Myocyte (in vitro differentiated cells): Measurements from ENCODE around the gene USP6. TPM values are rescaled to one million over a fixed set of nuclear protein-coding genes. Genes with fewer than 3 reads are reported as not detected.
"Not testable (repeated sequence)": the region's sequence is repeated elsewhere in the genome, so short reads cannot be mapped to it uniquely, and the experiment has no call there.

Source experiments
- DNase-seq: peaks from one replicate; pipeline ENCODE4 v3.0.0-alpha.2; 2012; ENCODE audit warnings: low read depth
- total RNA-seq: library from RNA; depleted of rRNA; stranded (reverse); fragments of >200 nt; gene quantifications from 2 replicates; pipeline ENCODE4 v1.2.3, GENCODE V29; 2014

The USP6 gene
- total RNA-seq, 1 donor from 2014 or later = 0.11 TPM

DNA sequence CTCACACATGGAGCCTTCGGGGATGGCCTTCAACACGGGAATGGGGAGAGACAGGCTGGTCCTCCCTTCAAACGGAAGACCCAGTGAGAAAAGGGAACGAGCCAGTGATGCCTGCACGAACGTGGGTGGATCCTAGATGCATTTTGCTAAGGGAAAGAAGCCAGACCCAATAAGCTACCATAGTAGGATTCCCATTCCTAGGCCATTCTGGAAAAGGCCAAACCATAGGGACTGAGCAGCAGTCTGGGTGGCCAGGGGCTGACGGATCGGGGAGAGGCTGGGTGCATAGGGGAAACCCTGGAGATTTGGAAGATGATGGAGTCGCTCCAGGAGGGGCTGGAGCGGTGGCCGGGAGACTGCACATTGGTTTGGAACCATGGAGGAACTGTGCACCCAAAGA, 18.7 kb downstream of the USP6 start:
- DNase-seq = not testable (repeated sequence)

GRCh38 chr17:5135131-5135712, 19.4 kb downstream of the USP6 start:
- not testable (repeated sequence) for DNase-seq

DNA sequence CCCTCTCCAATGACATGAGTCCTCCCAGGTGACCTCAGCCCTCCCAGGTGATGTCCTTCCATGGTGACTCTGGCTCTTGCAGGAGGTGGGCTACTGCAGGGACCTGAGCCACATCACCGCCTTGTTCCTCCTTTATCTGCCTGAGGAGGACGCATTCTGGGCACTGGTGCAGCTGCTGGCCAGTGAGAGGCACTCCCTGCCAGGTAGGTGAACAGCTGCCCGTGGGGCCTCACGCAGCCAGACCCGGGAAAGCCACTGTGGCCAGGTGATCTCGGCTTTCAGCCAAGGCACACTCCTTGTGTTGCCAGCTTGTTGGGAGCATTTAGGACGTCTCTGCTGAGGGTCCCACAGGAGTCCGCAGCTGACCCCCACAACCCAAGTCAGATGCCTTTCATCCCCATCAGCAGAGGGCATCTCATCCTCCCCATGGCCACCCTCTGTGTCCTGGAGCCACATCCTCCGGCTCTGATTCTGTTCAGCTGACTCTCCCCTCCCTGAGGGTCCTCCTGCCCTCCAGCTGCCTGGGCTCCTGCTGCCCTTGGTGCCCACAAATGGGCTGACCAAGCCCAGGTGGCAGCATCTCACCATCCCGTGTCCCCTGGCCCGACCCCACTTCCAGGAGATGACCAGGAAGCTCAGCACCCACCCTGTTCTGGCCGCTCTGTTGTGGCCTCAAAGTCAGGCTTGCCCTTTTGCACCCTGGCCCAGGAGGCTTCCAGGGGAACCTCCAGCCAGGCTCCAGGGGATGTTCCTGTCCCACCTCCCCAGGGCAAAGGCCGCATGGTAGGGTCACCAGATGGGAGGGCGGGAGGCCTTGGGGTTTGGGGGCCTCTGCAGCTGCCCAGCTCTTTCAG, 20.1 kb downstream of the USP6 start:
- DNase-seq = no peak

GRCh38 chr17:5136580-5137412, 21.0 kb downstream of the USP6 start:
- DNase-seq = not testable (repeated sequence)

DNA sequence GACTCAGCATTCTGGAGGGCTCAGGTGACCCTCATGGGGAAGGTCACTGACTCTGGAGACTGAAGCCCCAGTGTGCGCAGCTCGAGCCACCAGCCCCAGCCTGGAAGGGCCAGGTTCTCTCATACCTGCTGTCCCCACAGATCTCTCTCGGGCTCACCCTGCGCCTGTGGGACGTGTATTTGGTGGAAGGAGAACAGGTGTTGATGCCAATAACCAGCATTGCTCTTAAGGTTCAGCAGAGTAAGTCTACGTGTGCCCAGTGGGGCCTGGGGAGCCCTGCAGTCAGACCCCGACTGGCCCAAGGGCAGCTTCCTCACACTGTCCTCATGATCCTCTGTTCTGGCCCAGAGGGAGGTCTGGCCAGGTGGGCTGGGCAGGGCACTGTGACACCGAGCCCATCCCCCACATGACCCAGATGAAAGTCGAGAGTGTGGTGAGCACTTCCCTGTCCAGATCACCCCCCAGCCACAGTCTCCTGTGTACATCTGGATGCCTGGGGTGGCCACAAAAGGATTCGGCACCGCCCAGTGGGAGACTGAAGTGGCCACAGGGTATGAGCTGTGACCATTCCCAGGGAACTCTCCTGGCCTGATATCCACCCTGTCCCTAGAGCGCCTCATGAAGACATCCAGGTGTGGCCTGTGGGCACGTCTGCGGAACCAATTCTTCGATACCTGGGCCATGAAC, 21.8 kb downstream of the USP6 start:
- DNase-seq = not testable (repeated sequence)

DNA sequence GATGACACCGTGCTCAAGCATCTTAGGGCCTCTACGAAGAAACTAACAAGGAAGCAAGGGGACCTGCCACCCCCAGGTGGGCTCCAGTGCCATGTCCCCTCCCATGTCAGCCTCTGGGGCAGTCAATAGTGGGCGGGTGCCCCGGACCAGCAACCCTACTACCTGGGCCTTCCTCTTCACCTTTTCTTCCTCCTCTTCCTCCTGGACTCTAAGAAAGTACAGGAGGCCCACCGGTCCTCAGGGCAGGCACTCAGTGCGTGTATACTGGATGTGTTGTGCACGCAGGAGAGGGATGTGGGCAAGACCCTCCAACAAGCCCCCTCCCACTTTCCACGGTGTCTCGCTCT, 22.3 kb downstream of the USP6 start:
- not testable (repeated sequence) for DNase-seq

GRCh38 chr17:5138616-5139457, 23.0 kb downstream of the USP6 start:
- no peak for DNase-seq

GRCh38 chr17:5139458-5139732, 23.6 kb downstream of the USP6 start:
- no peak for DNase-seq

DNA sequence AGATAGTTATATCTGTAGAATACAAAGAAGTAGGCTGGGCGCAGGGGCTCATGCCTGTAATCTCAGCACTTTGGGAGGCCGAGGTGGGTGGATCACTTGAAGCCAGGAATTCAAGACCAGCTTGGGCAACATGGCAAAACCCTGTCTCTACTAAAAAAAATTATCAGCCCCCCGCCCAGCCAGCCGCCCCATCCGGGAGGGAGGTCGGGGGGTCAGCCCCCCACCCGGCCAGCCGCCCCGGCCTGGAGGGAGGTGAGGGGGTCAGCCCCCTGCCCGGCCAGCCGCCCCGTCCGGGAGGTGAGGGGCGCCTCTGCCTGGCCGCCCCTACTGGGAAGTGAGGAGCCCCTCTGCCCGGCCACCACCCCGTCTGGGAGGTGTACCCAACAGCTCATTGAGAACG, 27.0 kb downstream of the USP6 start:
- DNase-seq = not testable (repeated sequence)

- not testable (repeated sequence) for DNase-seq
Observed at GRCh38 chr17:5146122-5146521, 30.3 kb downstream of the USP6 start.

GRCh38 chr17:5160702-5161101, 44.9 kb downstream of the USP6 start:
- DNase-seq = not testable (repeated sequence)

DNA sequence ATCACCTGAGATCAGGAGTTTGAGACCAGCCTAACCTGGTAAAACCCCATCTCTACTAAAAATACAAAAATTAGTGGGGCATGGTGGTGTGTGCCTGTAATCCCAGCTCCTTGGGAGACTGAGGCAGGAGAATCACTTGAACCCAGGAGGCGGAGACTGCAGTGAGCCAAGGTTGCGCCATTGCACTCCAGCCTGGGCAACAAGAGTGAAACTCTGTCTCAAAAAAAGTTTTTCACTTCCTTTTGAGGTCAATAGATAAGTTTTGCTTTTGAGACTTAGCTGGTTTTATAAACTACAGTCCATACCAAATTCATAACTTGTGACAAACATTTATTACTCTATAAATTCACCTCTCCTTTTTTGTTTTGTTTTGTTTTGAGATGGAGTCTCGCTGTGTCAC, 46.0 kb downstream of the USP6 start:
- not testable (repeated sequence) for DNase-seq

DNA sequence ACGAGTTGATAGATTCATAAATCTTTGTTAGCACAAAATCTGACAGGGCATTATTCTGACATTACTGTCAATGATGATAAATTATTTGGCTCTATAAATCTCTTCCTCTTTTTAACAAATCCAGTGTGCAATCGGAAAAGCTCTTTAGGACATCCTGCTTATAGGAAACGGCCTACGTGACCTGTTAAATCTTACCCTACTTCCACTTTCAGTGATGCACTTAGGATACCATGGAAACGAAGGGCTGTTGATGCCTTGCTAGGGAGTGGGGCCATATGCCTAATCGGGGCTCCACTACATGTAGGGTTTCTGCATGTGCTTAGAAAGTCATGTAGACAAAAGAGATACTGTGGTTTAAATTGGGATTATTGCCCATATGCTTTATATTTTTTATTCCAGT, 48.6 kb downstream of the USP6 start:
- DNase-seq = no peak

- DNase-seq = not testable (repeated sequence)
Observed at GRCh38 chr17:5165791-5166564, 50.1 kb downstream of the USP6 start.

- DNase-seq = not testable (repeated sequence)
Observed at GRCh38 chr17:5175027-5175426, 59.2 kb downstream of the USP6 start.

DNA sequence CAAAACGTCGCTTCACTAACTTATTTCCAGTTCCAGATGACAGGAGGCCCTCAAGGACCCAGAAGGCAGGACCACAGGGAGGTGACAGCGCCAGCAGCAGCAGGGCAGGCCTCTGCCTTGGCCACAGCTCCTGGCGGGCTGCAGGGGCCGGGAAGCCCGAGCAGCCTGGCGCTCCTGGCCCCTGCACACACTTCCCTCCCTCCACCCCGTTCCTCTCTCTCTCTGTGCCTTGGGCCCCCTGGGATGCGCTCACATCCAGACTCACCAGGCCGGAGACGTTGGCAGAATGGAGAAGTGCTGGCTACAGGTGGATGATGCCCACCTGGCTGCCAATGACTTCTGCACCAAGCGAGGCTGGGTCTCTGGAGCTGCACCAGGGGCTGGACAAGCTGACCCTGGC, 63.2 kb downstream of the USP6 start:
- DNase-seq = no peak

- no peak for DNase-seq
Observed at GRCh38 chr17:5181509-5182305, 65.9 kb downstream of the USP6 start.

GRCh38 chr17:5182597-5183409, 67.0 kb downstream of the USP6 start:
- no peak for DNase-seq
